Ovary (tissue), 9 donors: ENCODE data around the gene RALGPS1. TPM values are rescaled to one million over a fixed set of nuclear protein-coding genes. Genes with fewer than 3 reads are reported as not detected.
A peak's percentile ranks its signal among the peaks of the same experiment; 100 is the strongest.

Experiments used
- DNase-seq, 5 donors: peaks; one replicate each; pipeline ENCODE4 v3.0.0-alpha.2; 2019 to 2020
- H3K27ac ChIP-seq, 2 donors: fragments of 200-600 bp; one replicate each; pipeline versions ENCODE4 v1.5.1 to v1.8.0; 2019 to 2022
- H3K27me3 ChIP-seq: fragments of 200-600 bp; one replicate; pipeline ENCODE4 v1.8.0; 2022
- H3K36me3 ChIP-seq: fragments of 200-600 bp; sonication (generic); one replicate; pipeline ENCODE4 v1.5.1; 2019
- H3K4me1 ChIP-seq: one replicate; pipeline ENCODE4 v1.8.1; 2013; ENCODE audit warnings: mild to moderate bottlenecking, moderate library complexity; ENCODE audit not compliant: insufficient read depth
- H3K4me3 ChIP-seq: fragments of 200-600 bp; sonication (generic); one replicate; pipeline ENCODE4 v1.5.1; 2017
- H3K9me3 ChIP-seq, 2 donors: fragments of 200-600 bp in 1 of 2; sonication (generic) in 1 of 2; one replicate each; pipeline versions ENCODE4 v1.5.1 to v1.8.1; 2013 to 2019; ENCODE audit warnings: mild to moderate bottlenecking in 1 of 2, moderate library complexity in 1 of 2
- EP300 ChIP-seq: sonication (generic); formaldehyde crosslinking; IDR thresholded peaks from one replicate; pipeline ENCODE4 v1.6.1; 2017; ENCODE audit warnings: antibody characterized with exemption
- POLR2A ChIP-seq: fragments of 450-650 bp; IDR thresholded peaks from one replicate; pipeline ENCODE4 v1.6.1; 2017; ENCODE audit warnings: antibody characterized with exemption, mild to moderate bottlenecking, moderate library complexity
- WGBS, 3 donors: extraction: QIAGEN DNeasy Blood & Tissue Kit in 1 of 3; methylation state at CpG; one replicate each; pipeline versions ENCODE4 v1.1.5 to v1.1.7; 2013 to 2017; 5-methylcytosine and 5-hydroxymethylcytosine counted together
- intact Hi-C, 4 donors: fragments of 100-400 bp; cut with DNase I; formaldehyde crosslinking; loops; one replicate each; pipeline versions ENCODE4 v1.11.0 to v1.15.1; 2022 to 2023
- polyA plus RNA-seq, 2 donors: library from polyadenylated mRNA; stranded (reverse); fragments of 200-250 nt in 1 of 2; fragments of 350-450 nt in 1 of 2; fragmentation: Illumina TruSeq in 1 of 2; extraction: RNeasy Lipid Tissue Mini Kit (QIAGEN cat#74804) in 1 of 2; gene quantifications; one replicate each; pipeline ENCODE4 v1.2.3, GENCODE V29; 2013 to 2014
- total RNA-seq, 7 donors: library from RNA; depleted of rRNA in 2 of 7; stranded (reverse); fragments of >200 nt in 2 of 7; fragmentation: NEBNext Ultra II Directional in 3 of 7; extraction: Animal tissue kit (Norgen Biotek cat#: 25700) in 3 of 7; gene quantifications; one replicate each; pipeline versions ENCODE4 v1.1.0 to v1.2.4, GENCODE V29; 2016 to 2023
- TF ChIP-seq, protein P1 (sequence below), 3 donors: fragments of 450-650 bp in 2 of 3; fragments of 200-600 bp in 1 of 3; IDR thresholded peaks; one replicate each; pipeline versions ENCODE4 v1.5.1 to v1.8.0; 2016 to 2022; ENCODE audit warnings: antibody characterized with exemption in 3 of 3, mild to moderate bottlenecking in 1 of 3
- donor health status: DM: no; HTN: no; CAD: no; lungs with moderate emphysema.
- donor health status: DM: no; HTN: no; CAD: no.
- donor health status: Bipolar disorder and iron deficiency.
- donor health status: DM: yes; HTN: yes; CAD: no.
- donor health status: DM: no; HTN: no; CAD: no.
- donor health status: DM: yes; HTN: yes; CAD: no.

RALGPS1 gene
- total and polyA plus RNA-seq, 9 donors: 2.3 to 13.1 (median 6.9) TPM

DNA sequence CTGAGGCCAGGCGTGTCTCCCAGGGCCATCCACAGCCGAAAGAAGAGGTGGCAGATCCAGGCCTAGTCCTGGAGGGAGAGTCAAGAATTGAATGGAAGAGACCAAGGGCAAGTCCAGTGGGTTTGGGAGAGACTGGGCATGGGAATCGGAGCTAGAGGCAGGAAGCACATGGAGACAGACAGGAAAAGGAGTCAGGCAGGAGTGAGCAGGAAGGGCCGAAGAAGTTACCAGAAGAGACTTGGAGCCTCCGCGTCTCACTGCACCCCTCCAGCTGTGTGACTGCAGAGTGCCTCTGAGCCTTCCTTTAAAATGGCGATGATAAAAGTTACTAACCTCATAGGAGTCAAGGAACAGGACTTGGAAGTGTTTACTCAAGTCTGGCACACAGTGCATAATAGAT is 272.2 kb downstream of the RALGPS1 start:
- intact Hi-C loops: loop anchor here in 2 of 4 donors (5.0 to 10.0 kb wide), 2 partner anchors 62 to 65 kb away; partner anchors contain the start of gene ANGPTL2 (in 2 of the 2)
- no peak for TF ChIP-seq POLR2A
- TF ChIP-seq EP300: no peak
- TF ChIP-seq, protein P1, sequence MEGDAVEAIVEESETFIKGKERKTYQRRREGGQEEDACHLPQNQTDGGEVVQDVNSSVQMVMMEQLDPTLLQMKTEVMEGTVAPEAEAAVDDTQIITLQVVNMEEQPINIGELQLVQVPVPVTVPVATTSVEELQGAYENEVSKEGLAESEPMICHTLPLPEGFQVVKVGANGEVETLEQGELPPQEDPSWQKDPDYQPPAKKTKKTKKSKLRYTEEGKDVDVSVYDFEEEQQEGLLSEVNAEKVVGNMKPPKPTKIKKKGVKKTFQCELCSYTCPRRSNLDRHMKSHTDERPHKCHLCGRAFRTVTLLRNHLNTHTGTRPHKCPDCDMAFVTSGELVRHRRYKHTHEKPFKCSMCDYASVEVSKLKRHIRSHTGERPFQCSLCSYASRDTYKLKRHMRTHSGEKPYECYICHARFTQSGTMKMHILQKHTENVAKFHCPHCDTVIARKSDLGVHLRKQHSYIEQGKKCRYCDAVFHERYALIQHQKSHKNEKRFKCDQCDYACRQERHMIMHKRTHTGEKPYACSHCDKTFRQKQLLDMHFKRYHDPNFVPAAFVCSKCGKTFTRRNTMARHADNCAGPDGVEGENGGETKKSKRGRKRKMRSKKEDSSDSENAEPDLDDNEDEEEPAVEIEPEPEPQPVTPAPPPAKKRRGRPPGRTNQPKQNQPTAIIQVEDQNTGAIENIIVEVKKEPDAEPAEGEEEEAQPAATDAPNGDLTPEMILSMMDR (IDR thresholded peaks at IDR 0.05): no peak
- Histone ChIP-seq H3K4me1 (peaks cover 19% of the 10 kb centered on the region), H3K27ac (peak overlapping the region; percentile 82 to 91), H3K36me3 (no peaks in the 10 kb centered on the region), H3K4me3 (no peak overlapping the region), H3K9me3 (no peaks in the 10 kb centered on the region), H3K27me3 (no peaks in the 10 kb centered on the region)
- WGBS, 3 donors: 25 to 37% (median 26%) methylated on average over 7 of the region's 7 CpGs
- no peak for DNase-seq

GRCh38 chr9:127187231-127187956 is 272.8 kb downstream of the RALGPS1 start:
- no peaks in the 10 kb centered on the region for H3K36me3 ChIP-seq
- H3K4me3 ChIP-seq: no peak overlapping the region
- TF ChIP-seq, protein P1 (IDR thresholded peaks at IDR 0.05): no peak
- TF ChIP-seq POLR2A (no peak), EP300 (no peak)
- intact Hi-C loops: loop anchor here in 2 of 4 donors (5.0 to 10.0 kb wide), 2 partner anchors 63 to 65 kb away; partner anchors contain the start of gene ANGPTL2 (in 2 of the 2)
- H3K9me3 ChIP-seq: no peaks in the 10 kb centered on the region
- peak; percentile 73 to 91 (median 82) for DNase-seq
- H3K27me3 ChIP-seq: no peaks in the 10 kb centered on the region
- peaks cover 19% of the 10 kb centered on the region for H3K4me1 ChIP-seq
- peak overlapping the region; percentile 82 to 91 for H3K27ac ChIP-seq
- WGBS, 3 donors: 9 to 16% (median 10%) methylated on average over 14 of the region's 14 CpGs

- intact Hi-C loops: loop anchor here in 2 of 4 donors (5.0 to 10.0 kb wide), 2 partner anchors 64 to 66 kb away; partner anchors contain the start of gene ANGPTL2 (in 2 of the 2)
- WGBS, 3 donors: 83 to 93% (median 87%) methylated on average over 4 of the region's 4 CpGs
- Histone ChIP-seq H3K9me3 (no peaks in the 10 kb centered on the region), H3K27ac (peak overlapping the region in 1 of 2 donors; percentile 91), H3K4me1 (peaks cover 19% of the 10 kb centered on the region), H3K27me3 (no peaks in the 10 kb centered on the region), H3K36me3 (no peaks in the 10 kb centered on the region), H3K4me3 (no peak overlapping the region)
- TF ChIP-seq EP300: no peak
- TF ChIP-seq POLR2A: no peak
- TF ChIP-seq, protein P1 (IDR thresholded peaks at IDR 0.05): no peak
- DNase-seq: peak in 3 of 5 donors; percentile 22 to 37 (median 33)
Observed at GRCh38 chr9:127188396-127188795, 273.8 kb downstream of the RALGPS1 start.

GRCh38 chr9:127189628-127190027 is 275.0 kb downstream of the RALGPS1 start:
- no peak overlapping the region for H3K27ac ChIP-seq
- H3K27me3 ChIP-seq: no peaks in the 10 kb centered on the region
- WGBS, 3 donors: 72 to 91% (median 74%) methylated on average over 5 of the region's 5 CpGs
- H3K36me3 ChIP-seq: no peaks in the 10 kb centered on the region
- H3K4me1 ChIP-seq: peaks cover 19% of the 10 kb centered on the region
- peak in 2 of 5 donors; percentile 38 to 42 for DNase-seq
- no peak overlapping the region for H3K4me3 ChIP-seq
- no peaks in the 10 kb centered on the region for H3K9me3 ChIP-seq
- intact Hi-C loops: loop anchor here in 2 of 4 donors (5.0 to 10.0 kb wide), 2 partner anchors 65 to 67 kb away; partner anchors contain the start of gene ANGPTL2 (in 2 of the 2)
- TF ChIP-seq, protein P1 (IDR thresholded peaks at IDR 0.05): no peak
- TF ChIP-seq POLR2A: no peak
- TF ChIP-seq EP300: no peak
